Esophagus squamous epithelium (tissue), 4 donors: ENCODE measurements around the gene SP4.

Experiments
- CTCF ChIP-seq, 6 experiments: fragments of 450-650 bp in 4 of 6; fragments of 200-600 bp in 2 of 6; sonication (generic) in 2 of 6; IDR thresholded peaks; one replicate each; pipeline ENCODE4 v1.5.1; 2016 to 2019; ENCODE audit warnings: antibody characterized with exemption in 6 of 6, mild to moderate bottlenecking in 4 of 6, moderate library complexity in 4 of 6
- POLR2A ChIP-seq, 4 donors: fragments of 450-650 bp; IDR thresholded peaks; one replicate each; pipeline ENCODE4 v1.6.1; 2017; ENCODE audit warnings: antibody characterized with exemption in 4 of 4, mild to moderate bottlenecking in 4 of 4, moderate library complexity in 3 of 4

GRCh38 chr7:21486511-21486910, 58.6 kb downstream of the SP4 start:
- TF ChIP-seq CTCF (IDR thresholded peaks at IDR 0.05) (no peak), POLR2A (IDR thresholded peaks at IDR 0.05) (no peak)
